MV-4-11 (cell line): ENCODE results near the gene TCERG1L.

Experiments
- DNase-seq: peaks from one replicate; lab custom pipeline; 2025; lab: John Stamatoyannopoulos, UW

TCERG1L gene

DNA sequence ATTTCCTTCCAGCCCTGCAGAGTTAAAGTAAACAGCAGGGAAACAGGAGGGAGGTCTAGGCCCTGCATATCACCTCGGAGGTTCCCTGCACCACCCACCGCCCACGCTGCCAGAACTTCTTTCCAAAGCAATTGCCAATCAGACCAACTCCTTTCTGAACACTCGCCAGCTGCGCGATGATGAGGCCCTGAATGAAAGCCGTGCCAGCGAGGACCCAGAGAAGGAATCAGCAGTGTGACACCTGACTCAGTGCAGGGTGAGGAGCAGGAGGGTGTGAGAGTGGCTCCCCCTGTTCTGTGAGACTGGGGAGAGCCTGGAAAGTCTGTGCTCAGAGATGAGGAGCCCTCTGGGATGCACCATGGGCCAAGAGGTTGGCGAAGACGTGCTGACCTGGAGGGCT lies 3.3 kb upstream of the TCERG1L start:
- no peak for DNase-seq

- DNase-seq: no peak
These were observed 2.6 kb upstream of the TCERG1L start for GRCh38 chr10:131314148-131314547.

GRCh38 chr10:131313377-131313776 lies 1.9 kb upstream of the TCERG1L start:
- DNase-seq: no peak

- DNase-seq: no peak
These were observed 936 bp upstream of the TCERG1L start for GRCh38 chr10:131312478-131312836.

GRCh38 chr10:131311402-131311660 lies 190 bp downstream of the TCERG1L start:
- DNase-seq: no peak

GRCh38 chr10:131310551-131311401 lies 745 bp downstream of the TCERG1L start:
- no peak for DNase-seq

DNA sequence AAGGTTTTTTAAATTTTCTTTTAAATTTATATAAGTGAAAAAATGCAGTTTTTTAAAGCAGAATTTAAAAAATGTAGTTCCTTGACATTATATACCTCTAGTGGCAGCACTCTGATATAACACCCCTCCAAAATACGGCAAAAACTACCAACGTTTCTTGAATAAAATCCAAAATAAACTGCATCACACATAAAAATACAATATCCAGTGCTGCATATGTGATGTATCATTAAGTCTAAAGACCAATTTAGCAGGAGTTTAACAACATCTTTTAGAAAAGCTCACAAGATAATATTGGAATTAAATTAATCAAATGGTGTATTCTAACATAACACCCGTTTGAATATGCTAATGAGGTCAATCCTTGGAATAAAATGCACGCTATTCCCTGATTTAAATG lies 1.4 kb downstream of the TCERG1L start:
- no peak for DNase-seq

DNA sequence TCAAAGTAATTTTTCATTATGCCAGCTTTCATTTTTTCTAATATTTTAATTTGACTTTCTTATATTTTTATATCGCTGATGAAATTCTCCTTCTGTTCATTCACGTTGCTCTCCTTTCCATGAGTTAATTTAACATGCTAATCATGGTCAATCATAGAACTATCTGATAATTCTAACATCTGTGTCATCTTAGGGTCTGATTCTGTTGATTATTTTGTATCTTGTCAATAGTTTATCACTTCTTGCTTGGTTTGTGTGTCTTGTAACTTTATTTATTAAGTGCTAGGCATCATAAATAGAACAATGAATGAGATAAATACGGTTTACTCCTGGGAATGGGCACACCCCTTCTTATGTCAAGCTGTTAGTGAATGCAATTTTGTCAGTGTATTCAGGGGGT lies 11.0 kb downstream of the TCERG1L start:
- no peak for DNase-seq

DNA sequence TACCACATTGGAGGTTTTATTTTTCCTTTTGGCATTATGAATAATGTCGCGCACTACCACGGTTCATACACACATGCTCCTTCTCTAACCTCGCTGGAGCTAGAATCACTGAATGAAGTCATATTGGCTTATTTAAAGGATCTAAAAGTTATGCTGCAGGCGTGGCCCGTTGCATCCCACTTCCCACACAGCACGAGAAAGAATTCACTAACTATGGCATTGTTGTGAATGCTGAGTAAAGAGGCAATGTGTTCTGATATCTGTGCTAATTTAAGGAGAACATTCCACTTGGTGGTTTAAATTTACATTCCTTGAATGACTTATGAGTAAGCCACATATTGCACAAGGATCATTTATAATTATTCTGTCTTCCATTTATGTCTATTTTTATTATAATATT lies 20.7 kb downstream of the TCERG1L start:
- no peak for DNase-seq

DNA sequence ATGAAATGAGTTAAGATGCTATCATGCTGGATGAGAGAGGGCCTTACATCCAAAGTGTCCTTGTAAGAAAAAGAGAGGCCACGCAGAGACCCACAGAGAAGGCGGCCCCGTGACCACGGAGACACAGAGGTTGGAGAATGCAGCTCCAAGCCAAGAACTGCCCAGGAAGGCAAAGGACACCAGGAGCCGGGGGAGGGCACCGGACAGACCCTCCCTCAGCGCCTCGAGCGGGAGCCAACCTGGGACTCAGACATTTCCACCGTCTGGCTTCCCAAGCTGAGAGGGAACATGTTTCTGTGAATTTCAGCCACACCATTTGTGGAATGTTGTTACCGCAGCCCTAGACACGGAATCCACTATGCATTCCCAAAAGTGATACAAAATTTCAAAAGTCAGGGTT lies 22.9 kb downstream of the TCERG1L start:
- no peak for DNase-seq

GRCh38 chr10:131282961-131283360 lies 28.6 kb downstream of the TCERG1L start:
- no peak for DNase-seq

DNA sequence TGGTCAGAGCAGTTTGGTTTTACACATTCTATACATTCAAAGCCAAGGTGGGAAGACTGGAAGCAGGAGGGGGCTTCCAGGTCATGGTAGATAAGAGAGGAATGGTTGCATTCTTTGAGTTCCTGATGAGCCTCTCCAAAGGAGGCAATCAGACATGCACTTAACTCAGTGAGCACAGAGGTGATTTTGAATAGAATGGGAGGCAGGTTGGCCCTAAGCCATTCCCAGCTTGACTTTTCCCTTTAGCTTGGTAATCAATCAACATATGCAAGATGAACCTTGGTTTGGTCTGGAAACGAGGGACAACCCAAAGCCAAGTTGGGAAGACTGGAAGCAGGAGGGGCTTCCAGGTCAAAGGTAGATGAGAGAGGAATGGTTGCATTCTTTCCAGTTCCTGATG lies 31.4 kb downstream of the TCERG1L start:
- DNase-seq: no peak

- no peak for DNase-seq
These were observed 32.0 kb downstream of the TCERG1L start for GRCh38 chr10:131279516-131279915.

GRCh38 chr10:131277969-131278368 lies 33.6 kb downstream of the TCERG1L start:
- no peak for DNase-seq

GRCh38 chr10:131277278-131277677 lies 34.2 kb downstream of the TCERG1L start:
- DNase-seq: no peak

- DNase-seq: no peak
These were observed 35.8 kb downstream of the TCERG1L start for GRCh38 chr10:131275691-131276090.

- DNase-seq: no peak
These were observed 36.6 kb downstream of the TCERG1L start for GRCh38 chr10:131274883-131275282.

DNA sequence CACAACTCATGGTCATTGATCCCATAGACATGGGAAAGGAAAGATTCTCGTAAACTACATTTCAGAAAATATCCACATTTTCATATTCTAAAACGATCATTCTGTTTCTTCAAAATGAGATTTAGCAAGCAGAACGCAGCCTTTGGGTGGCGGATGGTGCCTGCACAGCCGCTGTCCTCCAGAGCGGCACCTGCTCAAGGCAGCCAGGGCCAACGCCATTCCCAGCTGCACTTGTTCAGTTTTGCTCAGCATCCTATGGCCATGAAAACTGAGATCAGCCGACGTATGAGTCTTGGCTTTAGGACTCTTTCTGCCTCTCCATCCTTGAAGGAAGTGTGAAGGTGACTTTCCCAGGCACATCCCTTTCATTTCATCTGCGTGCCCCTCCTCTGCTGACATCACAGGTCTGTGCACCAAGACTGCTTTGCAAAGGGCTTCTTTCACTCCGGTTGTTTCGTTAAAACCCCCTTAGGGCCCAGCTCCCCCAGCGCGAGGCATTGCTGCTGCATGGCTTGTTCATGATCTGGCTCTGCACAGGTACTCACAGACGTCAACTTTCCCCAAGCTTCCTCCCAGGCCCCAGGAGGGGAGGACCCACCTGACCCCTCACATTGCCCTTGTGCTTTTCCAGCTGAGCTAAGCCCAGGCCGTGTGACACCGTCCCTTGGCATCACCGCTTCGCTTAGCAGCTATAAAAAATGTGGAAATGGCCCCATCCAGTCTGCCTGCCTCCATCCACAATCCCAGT lies 37.2 kb downstream of the TCERG1L start:
- DNase-seq: no peak

DNA sequence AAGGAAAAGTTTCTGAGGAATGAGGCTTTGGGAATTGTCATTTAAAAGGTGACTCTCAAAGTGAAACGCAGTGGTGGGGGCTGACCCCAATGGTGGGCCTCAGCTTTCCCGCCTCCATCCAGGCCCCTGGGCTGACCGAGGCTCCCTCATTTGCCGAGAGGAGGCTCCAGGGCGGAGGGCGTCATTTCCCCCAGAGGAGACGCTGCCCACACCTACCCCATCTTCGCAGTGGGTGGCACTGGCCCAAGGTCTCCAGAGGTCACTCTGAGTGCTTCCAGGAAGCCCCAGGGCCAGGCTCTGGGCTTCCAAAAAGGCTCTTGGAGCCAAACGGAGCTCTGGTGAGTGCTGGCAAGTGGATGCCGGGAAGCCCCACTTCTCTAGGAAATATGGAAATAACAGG lies 38.0 kb downstream of the TCERG1L start:
- no peak for DNase-seq

DNA sequence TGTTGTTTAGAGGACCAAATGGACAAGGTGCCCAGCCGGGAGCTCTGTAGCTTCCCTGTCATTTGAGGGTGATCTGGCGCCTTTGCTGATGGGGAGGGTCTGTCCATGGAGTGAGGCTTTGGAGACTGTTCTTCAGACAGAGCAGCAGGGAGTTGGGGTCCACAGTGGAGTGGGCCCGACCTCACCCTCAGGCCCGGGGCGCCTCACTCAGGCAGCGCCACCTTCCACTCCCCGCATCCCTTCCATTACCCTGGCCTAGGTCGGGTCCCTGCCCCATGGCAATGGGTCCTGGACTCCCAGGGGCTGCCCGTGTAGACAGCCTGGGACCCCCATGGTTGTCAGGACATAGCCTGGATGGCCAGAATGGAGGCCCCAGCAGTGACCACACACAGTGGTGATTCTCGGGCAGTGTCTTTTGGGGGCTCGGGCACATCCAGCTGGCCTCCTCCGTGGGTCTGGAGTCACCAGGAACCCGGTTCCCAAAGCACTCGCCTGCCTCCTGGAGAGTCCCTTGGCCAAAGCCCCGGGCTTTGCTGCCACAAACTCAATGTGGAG lies 38.5 kb downstream of the TCERG1L start:
- no peak for DNase-seq

- no peak for DNase-seq
These were observed 39.6 kb downstream of the TCERG1L start for GRCh38 chr10:131271966-131272365.

DNA sequence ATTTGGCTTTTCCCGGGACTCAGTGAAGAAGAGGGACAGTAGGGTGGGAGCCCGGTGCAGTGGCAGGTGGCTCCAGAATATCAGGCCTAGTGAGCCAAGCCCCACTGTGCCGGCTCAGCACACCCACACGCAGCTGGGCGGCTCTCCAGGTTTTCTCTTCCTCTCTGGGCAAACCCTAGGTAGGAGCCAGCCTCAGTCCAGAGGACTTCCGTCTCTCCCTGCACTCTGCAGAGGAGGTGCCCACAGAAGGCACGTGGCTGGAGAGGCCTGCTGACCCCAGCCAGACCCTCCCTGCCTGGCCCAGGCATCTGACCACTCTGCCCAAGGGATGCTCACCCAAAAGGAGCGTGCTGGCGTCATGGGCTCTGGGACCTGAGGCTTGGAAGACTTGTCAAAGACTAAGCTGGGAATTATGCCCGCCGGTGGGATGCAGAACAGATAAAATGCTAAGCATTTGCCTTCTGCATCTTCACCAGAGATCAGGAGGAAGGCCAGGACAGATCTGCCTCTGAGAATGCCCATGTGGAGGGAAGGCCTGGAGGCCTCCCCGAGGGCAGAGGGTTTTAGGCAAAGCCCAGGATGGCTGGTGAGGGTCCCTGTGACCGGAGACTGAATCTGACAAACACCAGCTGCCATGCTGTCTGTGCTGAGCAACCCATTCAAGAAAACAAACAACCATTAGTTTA lies 40.2 kb downstream of the TCERG1L start:
- no peak for DNase-seq
